Dermis microvascular lymphatic vessel endothelial cell (primary cell): ENCODE measurements around the gene PACRGL. TPM values are rescaled to one million over a fixed set of nuclear protein-coding genes. Genes with fewer than 3 reads are reported as not detected.

Experiments
- DNase-seq, 2 donors: peaks; one replicate each; pipeline versions ENCODE4 v3.0.0 to v3.0.0-alpha.2; 2010; ENCODE audit warnings: low read depth in 2 of 2
- total RNA-seq: library from RNA; depleted of rRNA; stranded (reverse); fragments of >200 nt; gene quantifications from 2 replicates; pipeline ENCODE4 v1.2.1, GENCODE V29; 2014

The PACRGL gene
- total RNA-seq: 11.2 and 12.3 TPM in 2 replicates

- DNase-seq: peak; percentile 86 to 95
Observed at GRCh38 chr4:20700007-20700761, at the start of gene PACRGL. TSS of gene PACRGL (plus strand) at chr4:20700458. CDS start at chr4:20704482, 4,024 bp downstream.

GRCh38 chr4:20652226-20652885, 47.9 kb upstream of the PACRGL start:
- DNase-seq: no peak

GRCh38 chr4:20658456-20658855, 41.8 kb upstream of the PACRGL start:
- DNase-seq: no peak

GRCh38 chr4:20662851-20663250, 37.4 kb upstream of the PACRGL start:
- DNase-seq: peak in 1 of 2 donors; percentile 70

GRCh38 chr4:20666012-20666860, 34.0 kb upstream of the PACRGL start:
- DNase-seq: no peak

- DNase-seq: no peak
Observed at GRCh38 chr4:20672262-20672661, 28.0 kb upstream of the PACRGL start.

- DNase-seq: no peak
Observed at GRCh38 chr4:20675786-20676185, 24.5 kb upstream of the PACRGL start.

DNA sequence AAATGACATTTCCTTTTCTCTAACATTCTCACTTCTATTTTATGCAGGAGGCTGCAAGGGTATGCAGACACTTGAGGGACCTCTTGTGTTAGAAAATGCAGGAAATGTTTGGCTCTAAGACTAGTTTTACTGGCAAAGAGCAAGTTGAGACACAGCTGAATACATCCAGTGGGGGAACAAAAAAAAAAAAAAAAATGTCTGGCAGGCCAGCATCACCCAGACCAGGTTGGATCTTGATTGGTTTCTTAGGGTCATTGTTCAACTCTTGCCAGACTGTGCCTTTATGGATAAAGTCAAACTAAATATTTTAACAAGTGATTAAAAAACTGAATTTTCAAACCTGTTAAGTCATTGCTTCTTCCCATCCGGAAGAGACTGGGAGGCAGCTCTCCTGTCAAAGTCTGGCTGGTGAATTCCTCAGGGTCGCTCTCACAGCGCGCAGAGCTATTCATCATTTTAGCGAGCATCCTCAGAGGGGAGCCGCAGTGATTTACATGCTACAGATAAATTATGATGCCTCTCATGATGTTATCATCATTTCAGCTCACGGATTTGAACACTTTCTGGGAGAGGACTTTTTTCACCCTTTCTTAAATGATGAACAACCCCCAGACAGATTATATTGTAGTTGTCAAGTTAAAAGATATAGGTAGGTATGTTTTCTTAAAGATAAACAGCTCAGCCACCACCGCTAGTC, 23.6 kb upstream of the PACRGL start:
- no peak for DNase-seq

- no peak for DNase-seq
Observed at GRCh38 chr4:20678400-20678799, 21.9 kb upstream of the PACRGL start.

DNA sequence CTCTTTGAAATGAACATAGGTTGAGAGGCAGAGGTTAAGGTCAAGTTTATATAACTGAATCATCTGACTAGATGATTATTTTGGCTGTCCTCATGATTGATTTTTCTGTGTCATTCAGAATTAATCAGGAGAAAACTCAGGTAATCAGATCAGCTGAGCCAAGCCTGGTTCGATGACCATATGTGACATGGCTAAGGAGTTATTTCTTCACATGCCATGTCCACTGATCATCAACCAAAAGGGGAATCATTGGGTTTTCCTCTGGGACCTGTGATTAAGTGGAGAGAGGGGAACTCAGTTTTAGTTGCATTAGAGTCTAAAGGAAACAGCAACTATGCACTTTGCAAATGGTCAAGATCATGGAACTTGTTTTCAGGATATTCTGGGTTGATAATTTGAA, 20.3 kb upstream of the PACRGL start:
- DNase-seq: no peak

- DNase-seq: no peak
Observed at GRCh38 chr4:20680736-20681135, 19.5 kb upstream of the PACRGL start.

GRCh38 chr4:20681271-20681670, 19.0 kb upstream of the PACRGL start:
- DNase-seq: no peak

- no peak for DNase-seq
Observed at GRCh38 chr4:20682853-20683252, 17.4 kb upstream of the PACRGL start.

- no peak for DNase-seq
Observed at GRCh38 chr4:20683766-20684165, 16.5 kb upstream of the PACRGL start.

DNA sequence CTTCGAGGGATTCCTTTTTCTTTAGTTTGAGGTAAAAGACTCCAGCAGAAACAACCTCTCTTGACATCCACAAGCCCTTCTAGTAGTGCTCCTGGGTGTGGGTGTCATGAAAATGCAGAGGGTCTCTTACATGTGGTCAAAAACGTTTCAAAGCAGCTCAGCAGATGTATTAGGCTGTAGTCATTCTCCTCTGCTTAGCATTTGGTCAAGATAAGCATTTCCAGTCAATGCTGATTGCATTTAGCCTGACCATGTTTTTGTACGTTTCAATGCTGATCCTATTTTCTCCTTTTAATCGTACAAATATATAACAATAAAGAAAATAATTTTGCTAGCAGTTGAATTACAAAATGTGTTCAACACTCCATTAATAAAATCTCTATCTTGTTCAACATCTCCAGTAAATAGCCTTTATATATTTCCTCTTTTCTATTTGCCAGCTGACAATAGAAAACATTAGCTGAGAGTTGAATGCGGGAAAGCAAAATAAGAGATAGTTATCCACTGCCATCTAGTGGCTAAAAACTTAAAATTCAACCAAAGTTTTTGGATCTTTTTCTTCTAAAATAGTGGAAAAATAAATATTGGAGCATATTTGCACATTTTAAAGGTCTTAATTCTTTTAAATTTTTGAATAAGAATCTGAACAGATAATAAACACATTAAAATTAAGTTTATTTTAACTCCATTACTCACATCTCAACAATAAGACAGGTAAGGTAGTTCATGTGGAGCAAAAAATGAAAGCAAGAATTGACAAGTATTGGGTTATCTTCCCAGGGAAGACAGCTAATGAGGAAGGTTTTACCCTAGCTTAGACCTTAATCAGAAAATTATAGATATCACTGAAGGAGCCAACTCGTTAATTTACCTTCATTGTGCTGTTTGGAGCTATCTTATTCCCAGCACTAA, 15.2 kb upstream of the PACRGL start:
- peak in 1 of 2 donors; percentile 24 for DNase-seq

- no peak for DNase-seq
Observed at GRCh38 chr4:20687864-20688263, 12.4 kb upstream of the PACRGL start.

- DNase-seq: no peak
Observed at GRCh38 chr4:20696815-20697214, 3.4 kb upstream of the PACRGL start.

DNA sequence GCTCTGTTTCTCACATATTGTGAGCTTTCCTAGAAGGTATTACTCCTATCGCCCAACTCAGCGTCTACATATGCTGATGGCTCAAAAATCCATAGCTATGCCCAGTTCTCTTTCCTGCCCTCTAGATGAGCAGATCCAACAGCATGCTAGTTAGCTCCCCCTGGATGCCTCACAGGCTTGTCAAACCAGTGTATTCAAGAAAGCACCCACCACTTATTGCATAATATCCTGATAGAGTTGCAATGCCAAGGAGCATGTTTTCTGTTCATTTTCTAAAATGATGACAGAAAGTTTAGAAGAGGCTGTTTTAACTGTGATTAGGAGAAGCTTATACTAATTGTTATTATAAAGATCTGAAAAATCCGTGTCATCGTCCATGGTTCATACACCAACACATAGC, 1.9 kb upstream of the PACRGL start:
- no peak for DNase-seq

DNA sequence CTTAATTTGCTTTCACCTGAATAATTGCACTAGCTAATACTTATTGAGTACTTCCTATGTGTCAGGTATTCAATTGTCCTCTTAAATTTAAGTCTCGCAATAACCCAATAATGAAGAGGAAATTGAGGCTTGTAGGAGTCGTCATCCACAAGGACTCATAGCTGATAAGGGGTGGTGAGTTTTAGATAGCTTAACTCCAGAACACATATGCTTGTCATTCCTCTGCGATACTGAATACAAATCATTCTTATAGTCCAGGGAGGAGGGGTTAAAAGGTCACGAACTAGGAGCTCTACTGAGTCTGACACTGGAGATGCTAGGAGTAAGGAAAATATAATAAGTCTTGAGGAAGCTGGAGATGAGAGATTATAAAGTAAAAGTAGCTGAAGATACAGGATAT, 1.4 kb upstream of the PACRGL start:
- no peak for DNase-seq

GRCh38 chr4:20711335-20711734, 11.1 kb downstream of the PACRGL start:
- DNase-seq: no peak

DNA sequence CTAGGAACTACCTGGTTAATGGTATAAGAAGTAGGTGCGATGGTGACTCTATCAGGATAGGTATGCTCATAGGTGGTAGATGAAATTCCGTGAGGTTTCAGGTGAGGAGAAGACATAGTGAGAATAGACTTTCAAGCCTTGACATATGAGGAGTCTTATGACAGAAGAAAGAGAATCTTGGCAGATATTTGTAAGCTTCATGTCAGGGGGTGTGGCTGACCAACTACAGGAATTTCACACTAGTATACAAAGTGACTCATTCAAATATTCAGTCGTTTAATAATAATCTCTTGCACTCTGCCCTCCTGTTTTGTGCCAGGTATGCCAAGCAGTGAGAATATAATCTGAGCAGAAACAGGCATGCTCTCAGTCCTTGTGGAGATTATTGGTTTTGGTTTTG, 22.8 kb downstream of the PACRGL start:
- no peak for DNase-seq
